ENCODE results near the gene RARRES1. TPM values are rescaled to one million over a fixed set of nuclear protein-coding genes. Genes with fewer than 3 reads are reported as not detected.
A peak's percentile ranks its signal among the peaks of the same experiment; 100 is the strongest.

RARRES1 gene
- total RNA-seq, 3 donors from 2014 or later, result 3.5 to 568 (median 403) TPM

DNA sequence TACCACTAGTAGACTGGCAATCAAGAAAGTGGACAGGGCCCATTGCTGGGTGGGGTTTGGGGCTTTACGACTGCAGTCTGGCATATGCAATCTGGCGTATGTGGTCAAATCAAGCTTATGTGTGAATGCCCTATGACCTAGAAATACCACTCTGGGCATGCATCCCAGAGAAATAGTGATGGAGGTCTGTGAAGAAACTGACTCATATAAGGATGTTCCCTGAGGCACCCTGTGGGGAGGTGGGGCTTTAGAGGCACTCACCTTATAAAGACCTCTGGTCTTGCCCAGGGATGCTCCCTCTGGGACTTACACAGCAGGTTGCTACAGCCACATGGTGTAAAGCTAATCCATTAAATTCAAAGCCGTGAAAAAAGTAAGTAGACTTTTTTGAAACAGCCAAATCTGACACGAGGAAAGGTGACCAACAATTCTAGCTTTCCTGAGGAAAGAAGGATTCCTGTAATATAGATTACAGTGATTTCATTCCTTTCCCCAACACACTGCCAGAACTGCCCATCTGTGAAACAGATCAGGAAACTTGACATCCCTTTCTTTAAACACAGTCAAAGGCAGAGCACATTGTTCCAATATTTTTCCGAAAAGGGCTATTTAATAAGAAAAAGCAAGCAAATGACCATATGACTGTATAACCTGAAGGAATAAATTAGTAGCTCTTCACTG is 13.6 kb downstream of the RARRES1 start:
- DNase-seq (ENCODE audit: low spot score in 2 of 2), result no peak
- Histone ChIP-seq H3K27ac (peak overlapping the region in 1 of 2 donors; percentile 9), H3K4me3 (no peak overlapping the region), H3K4me1 (peaks cover 0 to 7% of the 10 kb centered on the region in 2 donors), H3K27me3 (no peaks in the 10 kb centered on the region), H3K36me3 (no peaks in the 10 kb centered on the region), H3K9me3 (no peaks in the 10 kb centered on the region)
- TF ChIP-seq POLR2A (IDR thresholded peaks at IDR 0.05) (no peak), POLR2AphosphoS5 (IDR thresholded peaks at IDR 0.05) (no peak)
- TF ChIP-seq, protein P1, sequence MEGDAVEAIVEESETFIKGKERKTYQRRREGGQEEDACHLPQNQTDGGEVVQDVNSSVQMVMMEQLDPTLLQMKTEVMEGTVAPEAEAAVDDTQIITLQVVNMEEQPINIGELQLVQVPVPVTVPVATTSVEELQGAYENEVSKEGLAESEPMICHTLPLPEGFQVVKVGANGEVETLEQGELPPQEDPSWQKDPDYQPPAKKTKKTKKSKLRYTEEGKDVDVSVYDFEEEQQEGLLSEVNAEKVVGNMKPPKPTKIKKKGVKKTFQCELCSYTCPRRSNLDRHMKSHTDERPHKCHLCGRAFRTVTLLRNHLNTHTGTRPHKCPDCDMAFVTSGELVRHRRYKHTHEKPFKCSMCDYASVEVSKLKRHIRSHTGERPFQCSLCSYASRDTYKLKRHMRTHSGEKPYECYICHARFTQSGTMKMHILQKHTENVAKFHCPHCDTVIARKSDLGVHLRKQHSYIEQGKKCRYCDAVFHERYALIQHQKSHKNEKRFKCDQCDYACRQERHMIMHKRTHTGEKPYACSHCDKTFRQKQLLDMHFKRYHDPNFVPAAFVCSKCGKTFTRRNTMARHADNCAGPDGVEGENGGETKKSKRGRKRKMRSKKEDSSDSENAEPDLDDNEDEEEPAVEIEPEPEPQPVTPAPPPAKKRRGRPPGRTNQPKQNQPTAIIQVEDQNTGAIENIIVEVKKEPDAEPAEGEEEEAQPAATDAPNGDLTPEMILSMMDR (IDR thresholded peaks at IDR 0.05), result no peak
- intact Hi-C loops (cut with DNase I; ENCODE audit: low total_unique reads), result no loop called here

DNA sequence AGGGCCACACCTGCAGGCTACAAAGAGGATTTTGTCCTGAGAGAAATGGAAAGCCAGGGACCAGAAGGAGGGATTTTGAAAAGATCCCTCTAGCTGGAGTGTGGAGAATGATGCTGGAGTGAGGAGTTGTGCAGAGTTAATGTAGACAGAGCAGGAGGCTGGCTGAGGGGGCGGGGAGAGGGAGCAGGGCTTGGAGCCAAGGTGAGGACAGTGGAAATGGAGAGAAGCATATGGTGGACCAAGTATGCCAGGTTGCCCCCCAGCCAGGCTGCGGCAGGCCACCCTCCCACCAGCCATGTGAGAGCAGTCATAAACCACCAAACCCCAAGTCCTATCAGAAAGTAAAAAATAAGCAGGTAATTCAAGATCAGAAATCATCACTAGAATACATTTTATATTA is 14.7 kb downstream of the RARRES1 start:
- no peaks in the 10 kb centered on the region for H3K36me3 ChIP-seq
- peaks cover 0 to 7% of the 10 kb centered on the region in 2 donors for H3K4me1 ChIP-seq
- DNase-seq (ENCODE audit: low spot score in 2 of 2), result no peak
- intact Hi-C loops (cut with DNase I; ENCODE audit: low total_unique reads), result no loop called here
- TF ChIP-seq POLR2A (IDR thresholded peaks at IDR 0.05) (no peak), POLR2AphosphoS5 (IDR thresholded peaks at IDR 0.05) (no peak)
- TF ChIP-seq, protein P1 (IDR thresholded peaks at IDR 0.05), result no peak
- H3K27ac ChIP-seq, result peak overlapping the region in 1 of 2 donors; percentile 35
- H3K27me3 ChIP-seq, result no peaks in the 10 kb centered on the region
- H3K4me3 ChIP-seq, result no peak overlapping the region
- no peaks in the 10 kb centered on the region for H3K9me3 ChIP-seq

DNA sequence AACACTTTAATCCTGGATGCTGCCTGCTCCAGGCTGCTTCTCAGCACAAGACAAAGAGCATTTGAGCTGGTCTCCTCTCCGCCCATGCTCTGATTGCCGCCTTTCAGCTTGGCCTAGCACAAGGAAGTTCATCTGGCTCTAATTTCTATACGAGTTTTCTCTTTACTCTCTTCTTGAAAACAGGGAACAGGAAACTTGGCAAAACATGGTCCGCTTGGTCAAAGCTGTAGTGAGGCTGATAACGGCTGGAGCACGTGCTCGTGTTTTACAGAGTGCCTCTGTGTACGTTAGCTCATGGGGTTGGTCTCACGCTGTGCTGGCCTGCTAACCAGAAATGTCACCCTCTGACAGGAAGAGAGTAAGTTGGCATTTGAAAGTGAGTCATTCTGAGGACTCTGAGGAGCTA is 19.2 kb downstream of the RARRES1 start:
- peak in 1 of 3 donors; percentile 33 for TF ChIP-seq POLR2AphosphoS5 (IDR thresholded peaks at IDR 0.05)
- TF ChIP-seq, protein P1 (IDR thresholded peaks at IDR 0.05), result no peak
- H3K27me3 ChIP-seq, result no peaks in the 10 kb centered on the region
- no peak overlapping the region for H3K4me3 ChIP-seq
- H3K36me3 ChIP-seq, result no peaks in the 10 kb centered on the region
- no peaks in the 10 kb centered on the region for H3K9me3 ChIP-seq
- peaks cover 0 to 2% of the 10 kb centered on the region in 2 donors for H3K4me1 ChIP-seq
- no peak for DNase-seq (ENCODE audit: low spot score in 2 of 2)
- peak overlapping the region; percentile 26 to 68 for H3K27ac ChIP-seq
- intact Hi-C loops (cut with DNase I; ENCODE audit: low total_unique reads), result no loop called here

DNA sequence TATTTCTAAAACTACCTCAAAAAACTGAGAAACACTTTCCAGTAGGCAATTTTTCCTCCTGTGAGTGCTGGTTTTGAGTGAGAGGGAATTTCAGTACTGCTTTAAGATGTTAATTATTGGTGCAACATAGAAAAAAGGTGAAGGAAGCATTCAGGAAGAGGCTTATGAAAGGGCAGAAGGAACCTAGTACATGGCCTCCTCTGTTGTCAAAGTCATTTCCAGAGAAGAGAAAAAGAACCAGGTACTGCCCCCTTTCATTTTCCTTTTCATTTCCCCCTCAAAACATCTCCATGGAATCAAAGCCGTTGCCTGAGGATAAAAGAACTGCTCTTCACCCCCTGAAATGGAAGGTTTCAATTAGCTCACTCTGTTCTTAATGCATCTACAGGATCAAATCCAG is 19.8 kb downstream of the RARRES1 start:
- no peak for DNase-seq (ENCODE audit: low spot score in 2 of 2)
- Histone ChIP-seq H3K9me3 (no peaks in the 10 kb centered on the region), H3K27ac (peak overlapping the region; percentile 56 to 68), H3K4me3 (no peak overlapping the region), H3K4me1 (no peaks in the 10 kb centered on the region), H3K27me3 (no peaks in the 10 kb centered on the region), H3K36me3 (no peaks in the 10 kb centered on the region)
- TF ChIP-seq, protein P1 (IDR thresholded peaks at IDR 0.05), result no peak
- TF ChIP-seq POLR2AphosphoS5 (IDR thresholded peaks at IDR 0.05), result no peak
- TF ChIP-seq POLR2A (IDR thresholded peaks at IDR 0.05), result no peak
- intact Hi-C loops (cut with DNase I; ENCODE audit: low total_unique reads), result no loop called here

DNA sequence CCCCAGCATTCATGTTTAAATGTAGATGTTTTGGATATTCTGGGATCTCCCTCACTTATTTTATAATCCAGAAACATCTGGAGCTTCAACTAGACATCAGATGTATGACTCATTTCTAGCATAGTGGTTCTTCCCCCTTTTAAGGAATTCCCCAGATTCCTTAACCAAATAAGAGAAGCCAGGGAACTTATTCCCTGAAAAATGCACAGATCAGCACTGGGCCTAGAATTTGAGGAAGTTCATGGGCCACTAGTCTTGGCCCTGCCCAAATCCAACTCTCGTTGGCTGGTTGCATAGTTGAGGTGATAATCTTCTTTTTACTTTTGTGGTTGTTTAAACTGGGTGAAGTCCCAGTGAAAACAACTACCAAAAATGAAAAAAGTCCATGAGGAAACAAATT is 20.4 kb downstream of the RARRES1 start:
- no peaks in the 10 kb centered on the region for H3K4me1 ChIP-seq
- no peak overlapping the region for H3K4me3 ChIP-seq
- no peaks in the 10 kb centered on the region for H3K9me3 ChIP-seq
- H3K27ac ChIP-seq, result peak overlapping the region; percentile 56 to 59
- H3K27me3 ChIP-seq, result no peaks in the 10 kb centered on the region
- no peak for DNase-seq (ENCODE audit: low spot score in 2 of 2)
- intact Hi-C loops (cut with DNase I; ENCODE audit: low total_unique reads), result no loop called here
- no peaks in the 10 kb centered on the region for H3K36me3 ChIP-seq
- TF ChIP-seq, protein P1 (IDR thresholded peaks at IDR 0.05), result no peak
- TF ChIP-seq POLR2AphosphoS5 (IDR thresholded peaks at IDR 0.05) (no peak), POLR2A (IDR thresholded peaks at IDR 0.05) (no peak)

Data from breast epithelium (tissue), 4 donors.